Neural progenitor cell (in vitro differentiated cells): ENCODE measurements around the gene FBXL17. TPM values are rescaled to one million over a fixed set of nuclear protein-coding genes. Genes with fewer than 3 reads are reported as not detected.

Experiments used
- DNase-seq: peaks from one replicate; pipeline ENCODE4 v3.0.0-alpha.2; 2016; ENCODE audit warnings: low spot score
- H2AFZ ChIP-seq: fragments of 200-600 bp; sonication (generic); replicated peaks from 2 replicates; pipeline ENCODE4 v1.6.1; 2016; ENCODE audit warnings: antibody characterized with exemption
- H3F3A ChIP-seq: fragments of 200-600 bp; sonication (generic); 2 replicates; pipeline ENCODE4 v1.6.1; 2016; ENCODE audit warnings: antibody characterized with exemption, low read depth
- H3K27ac ChIP-seq: fragments of 200-600 bp; sonication (generic); 2 replicates; pipeline ENCODE4 v1.5.1; 2016; ENCODE audit warnings: mild to moderate bottlenecking
- H3K27me3 ChIP-seq: fragments of 200-600 bp; sonication (generic); 2 replicates; pipeline ENCODE4 v1.6.1; 2016; ENCODE audit warnings: mild to moderate bottlenecking, moderate library complexity
- H3K36me3 ChIP-seq: fragments of 200-600 bp; sonication (generic); 2 replicates; pipeline ENCODE4 v1.5.1; 2016
- H3K4me1 ChIP-seq: fragments of 200-600 bp; sonication (generic); 2 replicates; pipeline ENCODE4 v1.6.1; 2016; ENCODE audit warnings: mixed run types
- H3K4me2 ChIP-seq: fragments of 200-600 bp; sonication (generic); 2 replicates; pipeline ENCODE4 v1.6.1; 2016
- H3K4me3 ChIP-seq: fragments of 200-600 bp; sonication (generic); 2 replicates; pipeline ENCODE4 v1.5.1; 2016
- H3K79me2 ChIP-seq: fragments of 200-600 bp; sonication (generic); 2 replicates; pipeline ENCODE4 v1.6.1; 2016; ENCODE audit warnings: low read depth
- H3K9ac ChIP-seq: fragments of 200-600 bp; sonication (generic); 2 replicates; pipeline ENCODE4 v1.6.1; 2016
- H3K9me3 ChIP-seq: fragments of 200-600 bp; sonication (generic); 2 replicates; pipeline ENCODE4 v1.5.1; 2016; ENCODE audit warnings: low read depth
- H4K20me1 ChIP-seq: fragments of 200-600 bp; sonication (generic); 2 replicates; pipeline ENCODE4 v1.6.1; 2016; ENCODE audit warnings: low read depth
- H3K27ac Mint-ChIP-seq: 3 replicates; pipeline ENCODE4 v1.8.0; 2021; ENCODE audit warnings: mixed read lengths
- H3K27me3 Mint-ChIP-seq: 2 replicates; pipeline ENCODE4 v1.8.0; 2022; ENCODE audit warnings: low read depth, mild to moderate bottlenecking, inconsistent platforms, moderate library complexity, mixed read lengths; ENCODE audit not compliant: insufficient read depth
- H3K36me3 Mint-ChIP-seq: 3 replicates; pipeline ENCODE4 v1.8.0; 2021; ENCODE audit warnings: mixed read lengths
- H3K4me1 Mint-ChIP-seq: 3 replicates; pipeline ENCODE4 v1.8.0; 2021; ENCODE audit warnings: mixed read lengths
- H3K4me3 Mint-ChIP-seq: 3 replicates; pipeline ENCODE4 v1.8.0; 2021; ENCODE audit warnings: mild to moderate bottlenecking, moderate library complexity, mixed read lengths
- H3K9me3 Mint-ChIP-seq: 3 replicates; pipeline ENCODE4 v1.8.0; 2020; ENCODE audit warnings: mixed read lengths
- EZH2 ChIP-seq: fragments of 200-600 bp; sonication (generic); IDR thresholded peaks from 2 replicates; pipeline ENCODE4 v1.6.1; 2017; ENCODE audit warnings: antibody characterized with exemption, mild to moderate bottlenecking, moderate library complexity
- EZH2phosphoT487 ChIP-seq: fragments of 200-600 bp; sonication (generic); IDR thresholded peaks from 2 replicates; pipeline ENCODE4 v1.6.1; 2017; ENCODE audit warnings: antibody characterized with exemption
- total RNA-seq: library from RNA; depleted of rRNA; stranded (reverse); fragments of >200 nt; gene quantifications from 2 replicates; pipeline ENCODE4 v1.2.3, GENCODE V29; 2015; ENCODE audit warnings: low replicate concordance
- TF ChIP-seq, protein P1 (sequence below): fragments of 200-600 bp; sonication (generic); IDR thresholded peaks from 2 replicates; pipeline ENCODE4 v1.5.1; 2017; ENCODE audit warnings: antibody characterized with exemption, mild to moderate bottlenecking

The FBXL17 gene
- total RNA-seq, 1 donor from 2014 or later, result 7.6 TPM

- Mint-ChIP-seq H3K9me3 (no peaks in the 10 kb centered on the region), H3K27ac (no peak overlapping the region), H3K4me3 (no peak overlapping the region), H3K4me1 (peaks cover 4% of the 10 kb centered on the region), H3K27me3 (no peaks in the 10 kb centered on the region), H3K36me3 (no peaks in the 10 kb centered on the region)
- H3F3A ChIP-seq, result no peaks in the 10 kb centered on the region
- no peak for DNase-seq
- no peak overlapping the region for H3K4me2 ChIP-seq
- H3K79me2 ChIP-seq, result no peaks in the 10 kb centered on the region
- no peak overlapping the region for H3K4me3 ChIP-seq
- no peaks in the 10 kb centered on the region for H3K36me3 ChIP-seq
- H2AFZ ChIP-seq, result no peak overlapping the region
- H3K4me1 ChIP-seq, result no peaks in the 10 kb centered on the region
- H3K27ac ChIP-seq, result no peak overlapping the region
- TF ChIP-seq EZH2 (no peak), EZH2phosphoT487 (no peak)
- TF ChIP-seq, protein P1, sequence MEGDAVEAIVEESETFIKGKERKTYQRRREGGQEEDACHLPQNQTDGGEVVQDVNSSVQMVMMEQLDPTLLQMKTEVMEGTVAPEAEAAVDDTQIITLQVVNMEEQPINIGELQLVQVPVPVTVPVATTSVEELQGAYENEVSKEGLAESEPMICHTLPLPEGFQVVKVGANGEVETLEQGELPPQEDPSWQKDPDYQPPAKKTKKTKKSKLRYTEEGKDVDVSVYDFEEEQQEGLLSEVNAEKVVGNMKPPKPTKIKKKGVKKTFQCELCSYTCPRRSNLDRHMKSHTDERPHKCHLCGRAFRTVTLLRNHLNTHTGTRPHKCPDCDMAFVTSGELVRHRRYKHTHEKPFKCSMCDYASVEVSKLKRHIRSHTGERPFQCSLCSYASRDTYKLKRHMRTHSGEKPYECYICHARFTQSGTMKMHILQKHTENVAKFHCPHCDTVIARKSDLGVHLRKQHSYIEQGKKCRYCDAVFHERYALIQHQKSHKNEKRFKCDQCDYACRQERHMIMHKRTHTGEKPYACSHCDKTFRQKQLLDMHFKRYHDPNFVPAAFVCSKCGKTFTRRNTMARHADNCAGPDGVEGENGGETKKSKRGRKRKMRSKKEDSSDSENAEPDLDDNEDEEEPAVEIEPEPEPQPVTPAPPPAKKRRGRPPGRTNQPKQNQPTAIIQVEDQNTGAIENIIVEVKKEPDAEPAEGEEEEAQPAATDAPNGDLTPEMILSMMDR, result no peak
- H3K27me3 ChIP-seq, result no peaks in the 10 kb centered on the region
- H3K9ac ChIP-seq, result no peak overlapping the region
- no peaks in the 10 kb centered on the region for H3K9me3 ChIP-seq
- H4K20me1 ChIP-seq, result no peaks in the 10 kb centered on the region
Measured at GRCh38 chr5:108344103-108344822, 37.6 kb downstream of the FBXL17 start.

DNA sequence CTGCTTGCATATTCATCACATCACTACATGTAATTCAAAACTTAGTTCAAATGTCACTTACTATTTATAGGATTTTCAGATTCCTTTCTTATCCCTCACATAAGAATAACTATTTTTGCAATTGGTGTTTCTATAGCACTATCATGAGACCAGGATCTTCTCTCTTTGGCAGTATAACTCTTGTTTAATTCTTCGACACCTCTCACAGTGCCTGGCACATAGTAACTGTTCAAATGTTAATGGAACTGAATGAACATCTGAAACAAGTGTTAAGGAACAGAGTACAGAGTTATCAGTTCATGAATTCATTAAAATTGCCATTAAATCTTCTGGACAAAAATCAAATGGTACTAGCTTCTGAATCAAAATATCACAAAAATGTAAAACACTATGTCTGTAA lies 40.0 kb downstream of the FBXL17 start:
- Histone ChIP-seq H3F3A (no peaks in the 10 kb centered on the region), H3K9ac (no peak overlapping the region), H3K9me3 (no peaks in the 10 kb centered on the region), H3K79me2 (no peaks in the 10 kb centered on the region), H3K4me3 (no peak overlapping the region), H4K20me1 (no peaks in the 10 kb centered on the region), H3K4me1 (no peaks in the 10 kb centered on the region), H2AFZ (no peak overlapping the region), H3K36me3 (no peaks in the 10 kb centered on the region), H3K27me3 (no peaks in the 10 kb centered on the region), H3K4me2 (no peak overlapping the region), H3K27ac (no peak overlapping the region)
- Mint-ChIP-seq H3K27ac (no peak overlapping the region), H3K4me1 (peaks cover 4% of the 10 kb centered on the region), H3K36me3 (peaks cover 2% of the 10 kb centered on the region), H3K27me3 (no peaks in the 10 kb centered on the region), H3K4me3 (no peak overlapping the region), H3K9me3 (no peaks in the 10 kb centered on the region)
- TF ChIP-seq, protein P1, result no peak
- TF ChIP-seq EZH2phosphoT487, result no peak
- DNase-seq, result no peak

- peaks cover 4% of the 10 kb centered on the region for H3K4me1 Mint-ChIP-seq
- no peaks in the 10 kb centered on the region for H3K9me3 ChIP-seq
- no peaks in the 10 kb centered on the region for H3K27me3 Mint-ChIP-seq
- no peak overlapping the region for H3K4me2 ChIP-seq
- H3K27me3 ChIP-seq, result no peaks in the 10 kb centered on the region
- no peak overlapping the region for H3K27ac ChIP-seq
- no peak overlapping the region for H3K9ac ChIP-seq
- no peak overlapping the region for H2AFZ ChIP-seq
- H3K79me2 ChIP-seq, result no peaks in the 10 kb centered on the region
- no peaks in the 10 kb centered on the region for H3K36me3 ChIP-seq
- no peaks in the 10 kb centered on the region for H4K20me1 ChIP-seq
- DNase-seq, result no peak
- peaks cover 2% of the 10 kb centered on the region for H3K36me3 Mint-ChIP-seq
- TF ChIP-seq EZH2 (no peak), EZH2phosphoT487 (no peak)
- TF ChIP-seq, protein P1, result no peak
- no peaks in the 10 kb centered on the region for H3K9me3 Mint-ChIP-seq
- no peaks in the 10 kb centered on the region for H3K4me1 ChIP-seq
- no peak overlapping the region for H3K27ac Mint-ChIP-seq
- no peak overlapping the region for H3K4me3 Mint-ChIP-seq
- H3F3A ChIP-seq, result no peaks in the 10 kb centered on the region
- no peak overlapping the region for H3K4me3 ChIP-seq
Measured at GRCh38 chr5:108340131-108340530, 41.8 kb downstream of the FBXL17 start.
